ENCODE data around the gene DUOX1.
"Not testable (repeated sequence)": the region's sequence is repeated elsewhere in the genome, so short reads cannot be mapped to it uniquely, and the experiment has no call there.

Gene DUOX1

DNA sequence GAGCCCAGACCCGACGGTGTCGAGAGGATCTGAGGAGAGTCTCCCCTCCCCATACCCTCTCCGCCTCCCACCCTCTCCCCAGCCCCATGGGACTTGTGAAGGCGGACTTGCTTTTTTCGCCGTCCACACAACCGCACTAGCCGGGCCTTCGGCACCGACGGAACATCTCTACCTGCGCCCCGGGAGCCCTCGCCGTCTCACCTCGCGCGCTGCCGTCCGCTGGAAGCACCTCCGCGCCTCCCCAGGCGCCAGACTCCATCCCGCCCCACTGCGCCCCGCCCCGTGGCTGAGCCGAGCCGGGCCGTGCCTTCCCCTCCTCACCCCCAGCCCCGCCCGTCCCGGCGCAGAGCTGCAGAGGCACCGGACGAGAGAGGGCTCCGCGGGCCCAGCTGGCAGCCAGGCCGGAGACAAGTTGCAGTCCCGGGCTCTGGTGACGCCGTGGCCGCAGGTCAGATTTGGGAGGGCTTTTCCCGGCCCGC, at the start of gene DUOX1, which contains the start of gene DUOXA1:
TSS of gene DUOX1 (plus strand) at position 344 of the 479 bp plus-strand sequence. CDS start 1,973 bp downstream, outside the sequence.
TSS of gene DUOXA1 (minus strand) at position 229 of the 479 bp plus-strand sequence. CDS start 6,865 bp downstream, outside the sequence.
- no peak for DNase-seq

DNA sequence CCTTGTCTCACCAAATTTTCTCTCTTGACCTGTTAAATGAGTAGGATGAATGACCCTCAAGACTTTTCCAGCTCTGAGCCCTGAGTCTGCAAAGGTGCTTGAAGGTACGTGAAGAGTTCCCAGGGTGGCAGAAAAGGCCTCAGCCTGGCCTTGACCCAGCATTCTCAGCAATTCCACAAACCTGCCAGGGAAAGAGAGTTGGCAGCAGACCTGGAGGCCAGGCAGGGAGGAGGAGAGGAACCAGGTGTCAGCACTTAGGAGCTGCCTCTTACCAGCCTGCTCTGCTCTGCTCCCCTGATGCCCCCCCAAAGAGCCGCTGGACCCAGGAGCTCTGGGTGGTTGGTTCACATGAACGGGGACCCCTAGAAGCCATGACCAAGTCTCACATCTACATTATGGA, 49.2 kb upstream of the DUOX1 start:
- not testable (repeated sequence) for DNase-seq

DNA sequence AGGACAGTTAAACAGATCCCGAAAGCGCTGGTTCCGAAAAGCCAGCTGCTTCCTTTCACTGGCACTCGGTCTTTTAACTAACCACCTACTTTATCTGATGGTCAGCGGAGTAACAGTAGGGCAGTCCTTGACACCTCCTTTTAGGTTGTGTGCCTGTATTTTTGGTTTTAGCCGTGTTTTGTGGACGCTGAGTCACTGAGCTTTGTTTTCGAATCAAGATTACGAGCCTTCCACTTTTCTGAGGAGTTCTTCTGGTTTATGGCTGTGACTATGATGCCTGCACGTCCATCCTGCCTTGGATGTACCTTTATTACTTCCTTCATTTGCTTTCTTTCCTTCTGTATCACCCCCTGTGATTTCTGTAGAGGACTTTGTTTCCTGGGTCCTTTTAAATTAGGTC, 47.4 kb upstream of the DUOX1 start:
- not testable (repeated sequence) for DNase-seq

DNA sequence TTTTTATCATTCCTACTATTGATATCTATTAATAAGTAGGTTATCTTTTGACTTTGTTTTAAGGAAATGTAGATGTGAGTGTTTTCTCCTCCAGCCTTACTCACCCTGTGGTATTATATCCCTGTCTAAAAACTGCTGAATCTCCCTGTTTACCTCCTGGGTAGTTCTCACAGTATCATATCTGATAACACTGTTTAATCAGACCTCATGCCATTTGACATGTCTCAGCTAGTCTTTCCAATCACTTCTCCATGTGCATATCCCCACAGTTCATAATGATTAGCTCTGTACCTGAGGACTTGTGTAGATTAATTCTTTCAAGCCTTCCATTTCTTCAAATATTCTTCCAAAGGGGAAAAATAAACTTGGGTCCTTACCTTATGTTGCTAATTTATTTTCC, 46.6 kb upstream of the DUOX1 start:
- DNase-seq = no peak

DNA sequence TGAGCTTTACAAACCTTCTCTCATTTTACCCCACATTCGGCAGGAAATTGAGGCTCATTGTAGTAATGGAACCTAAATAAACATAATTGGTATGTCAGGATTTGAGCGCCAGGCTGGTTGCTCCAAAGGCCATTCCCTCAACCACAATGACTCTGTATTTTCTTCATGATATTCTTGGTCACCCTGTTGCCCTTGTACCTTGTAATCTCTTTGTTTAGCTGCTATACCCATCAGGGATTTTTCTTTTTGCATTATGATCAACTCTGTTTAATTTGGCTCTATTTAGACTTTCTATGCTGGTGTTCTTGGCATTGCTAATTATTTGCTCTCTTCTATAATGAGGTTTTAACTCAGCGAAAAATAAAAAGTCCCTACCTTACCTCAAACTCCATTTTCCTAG, 45.6 kb upstream of the DUOX1 start:
- DNase-seq = no peak

DNA sequence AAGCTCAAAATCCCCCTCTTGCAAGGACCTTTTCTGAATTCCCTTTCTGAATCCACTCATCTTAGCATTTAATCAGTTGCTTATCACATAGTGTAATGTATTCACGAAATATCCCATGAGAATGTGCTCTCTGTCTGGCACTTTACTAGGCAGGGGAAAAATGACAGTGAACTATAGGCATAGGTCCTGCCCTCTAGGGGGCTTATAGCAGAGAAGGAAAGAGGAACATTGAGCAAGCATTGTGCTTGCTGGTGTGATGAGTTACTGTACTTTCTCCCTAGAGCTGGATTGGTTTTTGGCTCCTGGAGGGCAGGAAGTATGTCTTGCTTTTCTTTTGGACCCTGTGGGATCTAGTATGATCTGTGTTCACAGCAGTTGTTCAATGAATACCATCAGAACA, 42.3 kb upstream of the DUOX1 start:
- DNase-seq = no peak

DNA sequence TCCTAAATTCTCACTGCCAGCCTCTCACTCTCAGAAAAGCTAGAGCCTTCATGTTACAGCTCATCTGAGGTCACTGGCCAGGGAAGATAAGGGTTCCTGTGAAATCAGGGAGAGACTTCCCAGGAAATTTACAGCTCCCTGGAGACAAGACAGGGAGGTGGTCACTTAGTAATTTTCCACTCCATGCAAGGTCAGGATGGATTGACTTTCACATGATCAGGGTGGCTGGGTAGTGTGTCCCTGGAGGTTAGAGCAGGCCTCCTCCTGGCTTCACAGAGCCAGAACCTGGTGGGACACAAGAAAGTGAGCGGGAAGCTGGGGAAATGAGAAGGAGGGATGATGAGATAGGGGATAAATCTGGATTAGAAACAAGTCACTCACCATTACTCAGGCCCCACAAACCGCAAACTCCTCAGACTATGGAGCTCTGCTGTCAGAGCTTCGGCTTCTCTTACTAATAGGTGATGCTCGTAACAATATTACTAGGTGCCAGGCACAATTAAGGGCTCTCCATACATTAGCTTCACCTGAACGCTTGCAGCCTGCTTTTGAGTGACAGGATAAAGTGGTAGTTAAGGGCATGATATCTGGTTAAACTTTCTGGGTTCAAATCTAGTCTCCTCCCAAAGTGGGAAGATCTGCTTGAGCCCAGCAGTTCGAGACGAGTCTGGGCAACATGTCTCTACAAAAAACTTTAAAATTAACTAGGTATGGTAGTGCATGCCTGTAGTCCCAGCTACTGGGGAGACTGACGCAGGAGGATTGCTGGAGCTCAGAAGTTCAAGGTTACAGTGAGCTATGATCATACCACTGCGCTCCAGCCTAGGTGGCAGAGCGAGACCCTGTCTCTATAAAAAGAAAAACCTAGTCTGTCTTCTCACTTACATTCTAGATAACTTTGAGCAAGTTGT, 40.7 kb upstream of the DUOX1 start:
- no peak for DNase-seq

DNA sequence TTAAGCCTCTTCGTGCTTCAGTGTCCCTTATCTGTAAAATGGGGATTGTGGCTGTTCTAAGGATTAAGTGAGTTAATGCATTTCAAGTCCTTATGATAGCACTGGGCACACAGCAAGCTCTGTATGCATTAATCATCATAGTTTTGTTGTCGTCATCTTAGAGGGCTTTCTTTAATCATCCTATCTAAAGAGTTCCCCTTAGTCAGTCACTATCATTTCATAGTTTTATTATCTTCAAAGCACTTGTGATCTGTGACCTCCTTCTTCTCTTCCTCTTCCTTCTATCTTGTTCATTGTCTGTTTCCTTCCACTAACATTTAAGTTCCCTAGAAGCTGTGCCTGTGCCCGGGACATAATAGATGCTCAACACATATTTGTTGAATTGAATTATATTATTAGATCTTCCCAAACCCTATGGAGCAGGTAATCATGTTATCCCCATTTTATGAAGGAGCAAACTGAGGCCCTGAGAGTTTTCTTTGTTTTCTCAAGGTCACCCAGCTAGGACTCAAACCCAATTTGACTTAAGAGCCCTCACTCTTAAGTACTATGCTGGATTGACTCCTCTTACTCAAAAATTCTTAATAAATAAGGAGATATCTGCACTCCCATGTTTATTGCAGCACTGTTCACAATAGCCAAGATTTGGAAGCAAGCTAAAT, 40.0 kb upstream of the DUOX1 start:
- no peak for DNase-seq

DNA sequence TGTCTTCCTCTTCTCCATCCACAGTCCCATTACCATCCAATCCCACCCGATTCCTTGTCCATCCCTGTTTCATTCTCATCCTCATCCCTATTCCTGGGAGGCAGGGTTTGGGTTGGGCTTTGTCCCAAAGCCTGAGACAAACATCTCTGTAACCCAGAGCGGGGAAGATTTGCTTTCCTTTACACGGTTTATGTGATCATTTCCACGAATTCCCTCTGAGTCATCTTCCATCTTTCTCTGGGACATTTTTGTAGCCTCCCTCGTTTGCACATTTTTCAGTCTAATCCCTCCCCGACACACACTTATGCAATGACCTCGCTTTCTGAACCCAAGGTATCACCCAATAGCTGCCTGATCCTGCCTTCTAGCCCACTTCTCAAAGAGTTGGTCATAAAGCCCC, 38.6 kb upstream of the DUOX1 start:
- DNase-seq = no peak

DNA sequence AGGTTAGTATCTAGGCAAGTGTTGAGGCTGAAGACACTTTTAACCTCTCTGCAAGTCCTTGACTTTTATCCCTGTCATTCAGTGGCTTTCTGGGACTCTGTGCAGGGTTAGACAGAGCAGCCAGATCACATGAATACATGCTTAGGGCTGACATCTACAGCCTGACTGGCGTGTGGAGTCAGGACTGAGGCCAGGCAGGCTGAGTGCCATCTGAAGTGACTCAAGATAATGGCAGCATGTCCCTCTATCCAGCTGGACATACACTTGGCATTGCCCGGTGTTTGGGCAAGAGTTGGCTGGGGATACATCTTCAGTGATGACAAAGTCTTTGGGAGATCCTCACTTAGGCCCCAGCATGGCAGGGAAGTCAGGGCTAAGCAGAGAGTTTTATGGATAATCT, 38.2 kb upstream of the DUOX1 start:
- no peak for DNase-seq

DNA sequence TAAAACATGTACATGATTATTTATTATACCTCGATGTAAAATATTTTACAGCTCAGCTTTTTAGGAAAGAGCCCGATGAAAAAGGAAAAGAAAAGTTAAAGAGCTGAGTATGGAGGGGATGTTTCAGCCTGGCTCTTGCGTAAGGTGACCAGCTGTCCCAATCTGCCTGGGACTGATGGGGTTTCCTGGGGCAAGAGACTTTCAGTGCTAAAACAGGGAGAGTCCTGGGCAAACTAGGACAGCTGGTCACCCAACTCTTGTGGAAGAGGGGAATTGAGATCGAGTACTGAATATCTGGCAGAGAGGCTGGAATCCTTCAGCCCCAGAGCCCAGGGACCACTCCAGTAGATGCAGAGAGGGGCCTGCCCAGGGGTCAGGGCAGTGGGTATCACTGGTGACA, 36.8 kb upstream of the DUOX1 start:
- no peak for DNase-seq

DNA sequence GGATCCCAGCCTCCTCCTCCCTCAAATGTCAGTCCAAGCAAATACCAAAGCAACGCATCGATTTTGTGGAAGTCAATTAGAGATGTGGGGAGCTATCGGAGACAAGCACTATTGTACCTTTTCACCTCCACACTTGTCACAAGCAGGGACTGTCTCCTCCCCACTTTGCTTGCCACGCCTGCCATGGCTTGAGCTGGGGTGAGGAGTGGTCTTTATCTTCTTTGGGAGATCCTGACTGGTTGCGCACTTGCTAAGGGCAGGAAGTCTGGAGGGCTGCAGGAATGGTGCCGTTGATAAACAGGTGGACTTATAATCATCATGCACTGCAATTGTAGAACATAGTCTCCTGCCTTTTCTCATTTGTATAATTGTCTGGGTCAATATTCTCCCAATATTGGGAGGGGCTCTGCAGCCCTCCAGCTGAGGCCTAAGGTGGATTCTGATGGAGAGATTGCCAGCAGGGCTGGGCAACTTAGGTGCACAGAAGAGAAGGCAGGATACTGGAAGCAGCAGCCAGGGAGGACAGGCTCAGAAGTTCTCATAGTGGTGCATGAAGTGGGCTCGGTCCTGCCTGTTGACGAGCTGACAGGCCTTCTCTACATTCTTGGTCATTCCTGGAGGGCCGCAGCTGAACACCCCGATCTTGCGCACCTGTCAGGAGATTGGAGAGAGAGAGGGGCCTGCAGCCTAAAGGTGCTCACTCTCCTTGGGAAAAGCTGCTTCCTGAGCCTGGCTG, 36.0 kb upstream of the DUOX1 start:
- DNase-seq = no peak

DNA sequence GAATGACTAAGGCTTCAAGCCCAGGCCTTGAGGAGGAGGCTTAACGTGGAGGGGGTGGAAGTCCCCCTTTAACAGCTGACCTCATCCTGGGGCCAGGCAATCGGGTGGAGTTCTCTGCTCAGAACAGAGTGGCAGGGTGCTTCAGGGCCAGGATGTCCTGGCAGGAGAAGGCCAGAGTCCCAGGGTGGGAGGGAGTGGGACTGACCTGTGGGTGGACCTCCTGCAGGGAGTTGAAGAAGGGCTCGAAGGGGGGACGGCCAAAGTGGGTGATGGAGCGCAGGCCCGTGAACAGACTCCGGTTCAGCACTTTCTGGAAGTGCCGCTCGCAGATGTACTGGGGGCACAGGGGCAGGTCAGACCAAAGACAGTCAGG, 35.5 kb upstream of the DUOX1 start:
- no peak for DNase-seq

DNA sequence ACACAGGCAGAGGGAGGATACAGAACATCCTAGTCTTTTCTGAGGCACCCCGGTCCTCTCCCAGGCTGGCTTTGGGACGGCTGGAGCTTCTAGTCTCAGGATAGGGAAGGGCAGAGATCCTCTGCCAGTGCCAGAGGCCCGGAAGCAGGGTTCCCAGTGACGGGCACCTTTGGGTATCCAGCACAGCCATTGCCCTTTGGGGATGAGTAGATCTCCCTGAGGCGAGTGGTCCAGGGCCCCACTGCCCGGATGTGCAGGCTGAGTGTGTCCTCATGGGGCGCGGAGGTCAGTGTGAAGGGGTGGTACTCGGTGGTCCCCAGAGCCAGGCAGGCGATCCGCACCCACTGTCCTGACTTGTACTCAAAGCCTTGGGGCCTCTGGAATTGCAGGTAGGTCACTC, 34.1 kb upstream of the DUOX1 start:
- DNase-seq = no peak

DNA sequence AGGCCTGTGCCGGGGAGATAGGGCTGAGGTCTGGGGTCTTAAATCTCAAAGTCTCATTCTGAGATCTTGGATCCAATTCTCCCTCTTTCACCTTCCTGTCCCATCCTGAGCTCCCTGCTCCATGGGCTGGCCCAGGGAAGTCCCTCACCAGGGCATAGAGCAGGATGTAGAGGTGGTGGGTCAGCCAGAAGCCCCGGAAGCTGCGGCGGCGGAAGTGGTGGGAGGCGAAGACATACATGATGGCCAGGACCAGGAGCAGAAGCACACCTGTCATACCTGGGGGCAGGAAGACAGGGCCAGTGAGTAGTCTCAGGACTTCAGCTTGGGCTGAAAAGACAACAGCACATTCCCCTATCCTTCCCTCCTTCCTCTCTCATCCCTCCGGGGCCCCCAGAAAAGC, 32.3 kb upstream of the DUOX1 start:
- DNase-seq = no peak

DNA sequence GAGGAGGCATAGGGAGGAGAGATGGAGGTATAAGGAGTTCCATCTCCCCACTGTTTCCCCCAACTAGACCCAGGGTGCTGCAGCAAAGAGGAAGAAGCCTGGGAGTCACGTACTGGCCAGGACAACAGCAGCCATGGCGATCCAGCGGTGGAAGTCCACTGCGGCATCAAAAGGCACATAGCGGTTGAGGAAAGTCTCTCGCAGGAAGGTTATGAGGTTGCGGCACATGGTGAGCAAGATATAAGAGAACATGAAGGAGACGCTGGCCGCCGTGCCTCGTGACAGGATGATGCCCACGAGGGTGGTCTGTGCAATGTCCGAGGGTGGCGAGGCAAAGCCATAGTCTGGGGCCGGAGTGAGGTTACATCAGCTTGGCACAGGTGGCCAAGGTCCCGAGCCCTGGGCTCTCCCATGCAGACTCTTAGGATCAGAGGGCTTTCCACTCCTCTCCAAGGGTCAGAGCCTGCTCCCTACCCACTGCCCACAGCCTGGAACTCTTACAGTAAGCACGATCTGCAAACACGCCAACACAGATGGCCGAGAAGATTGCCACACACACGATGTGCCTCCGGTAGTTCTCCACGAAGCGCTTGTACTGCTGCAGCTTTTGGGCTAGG, 30.1 kb upstream of the DUOX1 start:
- DNase-seq = no peak

DNA sequence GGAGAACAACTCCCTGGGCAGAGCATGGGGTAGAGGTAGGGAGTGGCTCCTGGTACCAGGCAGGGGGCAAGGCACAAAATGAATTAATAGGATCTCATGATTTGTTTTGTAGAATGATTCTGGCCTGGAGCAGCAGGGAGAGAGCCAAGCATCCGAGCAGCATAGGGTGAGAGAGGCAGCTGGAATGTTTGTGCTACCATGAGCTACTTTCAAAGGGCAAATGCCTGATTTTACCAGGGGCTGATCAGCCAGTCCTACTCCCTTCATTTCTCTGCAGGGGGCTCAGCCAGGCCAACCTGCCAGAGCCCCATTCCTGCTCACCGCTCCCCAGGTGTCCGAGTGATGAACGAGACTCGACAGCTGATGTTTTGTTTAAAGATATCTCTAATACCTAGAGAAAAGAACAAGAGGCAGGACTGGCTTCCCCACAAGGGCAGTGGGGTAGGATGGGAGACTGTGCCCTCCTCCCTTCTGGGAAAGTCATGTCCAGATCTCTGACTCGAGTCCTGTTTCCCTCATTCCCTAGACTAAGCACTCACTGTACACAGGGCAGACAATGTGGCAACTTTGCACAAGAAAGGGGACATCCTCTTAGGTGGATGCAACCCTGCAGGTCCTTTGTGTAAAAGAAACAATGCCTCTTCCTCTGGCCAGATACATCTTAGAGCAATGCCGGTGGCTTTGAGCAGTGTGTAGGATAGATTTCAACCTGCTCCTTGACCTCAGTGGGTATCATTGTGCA, 28.7 kb upstream of the DUOX1 start:
- DNase-seq = no peak

DNA sequence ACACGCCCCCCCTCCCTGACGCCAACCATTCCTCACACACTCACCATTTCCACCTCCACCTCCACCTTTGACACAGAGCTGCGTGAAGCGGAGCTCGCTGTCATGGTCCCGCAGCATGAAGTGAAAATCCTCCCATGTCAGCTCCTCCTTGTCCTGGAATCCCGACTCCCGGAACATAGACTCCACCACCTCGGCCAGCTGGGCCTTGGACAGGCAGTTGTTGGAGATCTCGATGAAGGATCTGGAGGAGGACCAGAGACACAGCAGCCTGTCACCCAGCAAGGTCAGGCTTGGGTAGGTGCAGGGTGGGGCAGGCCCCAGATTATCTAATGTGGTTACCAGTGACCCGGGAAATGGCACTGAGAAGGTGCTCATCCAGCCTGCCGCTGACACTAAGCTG, 28.0 kb upstream of the DUOX1 start:
- no peak for DNase-seq

DNA sequence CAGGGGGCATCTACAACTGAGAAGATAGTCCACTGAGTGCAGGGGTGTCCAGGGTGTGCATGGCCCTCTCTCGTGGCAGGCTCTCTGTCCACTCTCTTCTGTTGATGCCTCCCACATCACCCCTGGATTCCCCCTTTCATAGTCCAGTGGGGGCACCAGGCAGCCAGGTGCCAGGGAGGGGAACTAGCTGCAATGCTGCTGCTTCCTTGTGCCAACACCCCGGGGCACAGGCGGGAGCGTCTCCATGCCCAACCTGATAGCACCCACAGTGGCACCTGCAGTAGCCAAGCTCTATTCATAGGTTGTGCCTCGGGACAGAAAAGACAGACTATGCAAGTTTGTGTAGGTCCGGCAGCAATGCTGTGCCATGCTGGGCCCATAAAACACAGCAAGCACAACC, 27.6 kb upstream of the DUOX1 start:
- no peak for DNase-seq

DNA sequence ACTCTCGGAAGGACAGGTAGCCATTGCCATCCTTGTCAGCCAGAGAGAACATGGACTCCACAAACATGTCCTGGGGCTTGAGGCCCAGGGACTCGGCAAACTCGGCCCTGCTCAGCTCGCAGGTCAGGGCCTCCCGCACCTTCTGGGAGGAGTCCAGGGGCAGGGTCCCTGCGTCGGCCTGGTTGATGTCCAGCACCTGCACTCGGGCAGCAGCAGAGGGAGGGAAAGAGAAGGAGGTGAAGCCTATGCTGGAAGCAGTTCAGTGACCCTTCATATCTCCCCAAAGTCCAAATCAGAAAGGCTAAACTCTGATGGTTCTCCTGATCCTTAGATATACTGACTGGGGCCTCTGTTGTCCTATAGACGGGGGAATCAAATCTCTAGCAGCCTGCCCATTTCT, 25.6 kb upstream of the DUOX1 start:
- not testable (repeated sequence) for DNase-seq

DNA sequence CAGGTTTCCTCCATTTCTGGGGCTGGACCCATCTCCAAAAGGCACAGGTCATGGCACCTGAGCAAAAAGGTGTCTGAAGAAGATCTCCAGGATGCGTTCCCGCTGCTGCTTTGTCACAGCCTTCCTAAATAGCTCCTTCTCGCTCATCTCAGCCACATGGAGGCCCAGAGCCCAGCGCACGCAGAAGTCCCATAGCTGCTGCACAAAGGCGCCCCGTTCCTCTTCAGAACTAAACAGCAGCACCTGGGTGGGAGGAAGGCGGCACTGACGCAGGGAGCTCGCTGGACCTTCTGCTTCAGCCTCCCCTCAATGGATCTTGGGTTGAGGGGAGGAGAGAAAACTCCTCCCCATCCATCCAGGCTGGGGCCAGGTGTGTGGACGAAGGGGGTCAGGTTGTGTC, 24.2 kb upstream of the DUOX1 start:
- DNase-seq = no peak

Data from SHP77 (cell line).